Kidney epithelial cell (primary cell): ENCODE measurements around the gene GPX2. TPM values are rescaled to one million over a fixed set of nuclear protein-coding genes. Genes with fewer than 3 reads are reported as not detected.
A peak's percentile ranks its signal among the peaks of the same experiment; 100 is the strongest.

Source experiments
- DNase-seq: peaks from one replicate; pipeline ENCODE4 v3.0.0-alpha.2; 2010; ENCODE audit warnings: low read depth
- H3K27me3 ChIP-seq: 2 replicates; pipeline ENCODE4 v1.6.0; 2011; ENCODE audit warnings: low read length; ENCODE audit not compliant: control insufficient read depth, insufficient read depth
- H3K36me3 ChIP-seq: 2 replicates; pipeline ENCODE4 v1.5.1; 2011; ENCODE audit warnings: low read length; ENCODE audit not compliant: control insufficient read depth, insufficient read depth
- H3K4me3 ChIP-seq: 2 replicates; pipeline ENCODE4 v1.5.1; 2011; ENCODE audit warnings: low read depth, mild to moderate bottlenecking, control low read depth, low read length
- total RNA-seq: library from RNA; depleted of rRNA; stranded (reverse); fragments of >200 nt; gene quantifications from 2 replicates; pipeline ENCODE4 v1.2.3, GENCODE V29; 2015
- TF ChIP-seq, protein P1 (sequence below): IDR thresholded peaks from 2 replicates; pipeline ENCODE4 v1.5.1; 2011; ENCODE audit warnings: mild to moderate bottlenecking, moderate library complexity, low read length, control low read depth, inconsistent platforms; ENCODE audit not compliant: insufficient read depth, poor library complexity, severe bottlenecking

GPX2 gene
- total RNA-seq, 1 donor from 2014 or later: not detected

GRCh38 chr14:64968167-64968566, 25.6 kb upstream of the GPX2 start:
- no peak for DNase-seq
- TF ChIP-seq, protein P1, sequence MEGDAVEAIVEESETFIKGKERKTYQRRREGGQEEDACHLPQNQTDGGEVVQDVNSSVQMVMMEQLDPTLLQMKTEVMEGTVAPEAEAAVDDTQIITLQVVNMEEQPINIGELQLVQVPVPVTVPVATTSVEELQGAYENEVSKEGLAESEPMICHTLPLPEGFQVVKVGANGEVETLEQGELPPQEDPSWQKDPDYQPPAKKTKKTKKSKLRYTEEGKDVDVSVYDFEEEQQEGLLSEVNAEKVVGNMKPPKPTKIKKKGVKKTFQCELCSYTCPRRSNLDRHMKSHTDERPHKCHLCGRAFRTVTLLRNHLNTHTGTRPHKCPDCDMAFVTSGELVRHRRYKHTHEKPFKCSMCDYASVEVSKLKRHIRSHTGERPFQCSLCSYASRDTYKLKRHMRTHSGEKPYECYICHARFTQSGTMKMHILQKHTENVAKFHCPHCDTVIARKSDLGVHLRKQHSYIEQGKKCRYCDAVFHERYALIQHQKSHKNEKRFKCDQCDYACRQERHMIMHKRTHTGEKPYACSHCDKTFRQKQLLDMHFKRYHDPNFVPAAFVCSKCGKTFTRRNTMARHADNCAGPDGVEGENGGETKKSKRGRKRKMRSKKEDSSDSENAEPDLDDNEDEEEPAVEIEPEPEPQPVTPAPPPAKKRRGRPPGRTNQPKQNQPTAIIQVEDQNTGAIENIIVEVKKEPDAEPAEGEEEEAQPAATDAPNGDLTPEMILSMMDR: no peak
- H3K36me3 ChIP-seq: no peaks in the 10 kb centered on the region
- peaks cover 3% of the 10 kb centered on the region for H3K27me3 ChIP-seq
- H3K4me3 ChIP-seq: no peak overlapping the region

DNA sequence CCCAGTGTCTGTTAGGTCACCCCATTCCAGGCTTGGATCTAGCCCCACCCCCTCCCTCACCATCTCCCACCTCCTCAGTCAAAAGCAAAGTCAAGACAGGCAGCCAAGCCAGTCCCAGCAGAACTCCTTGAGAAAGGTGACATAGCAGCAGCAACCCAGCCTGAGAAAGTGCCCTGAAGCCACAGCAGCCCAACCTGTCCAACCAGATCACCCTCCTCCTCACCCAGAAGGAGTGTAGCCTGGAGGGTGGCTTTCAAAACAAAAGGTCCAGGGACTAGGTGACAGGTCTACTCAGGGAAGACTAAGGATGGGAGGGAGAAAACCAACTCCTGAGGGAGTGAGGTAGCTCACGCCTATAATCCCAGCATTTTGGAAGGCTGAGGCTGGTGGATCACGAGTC, 24.4 kb upstream of the GPX2 start:
- Histone ChIP-seq H3K4me3 (no peak overlapping the region), H3K36me3 (no peaks in the 10 kb centered on the region), H3K27me3 (no peaks in the 10 kb centered on the region)
- DNase-seq: no peak
- TF ChIP-seq, protein P1: no peak

DNA sequence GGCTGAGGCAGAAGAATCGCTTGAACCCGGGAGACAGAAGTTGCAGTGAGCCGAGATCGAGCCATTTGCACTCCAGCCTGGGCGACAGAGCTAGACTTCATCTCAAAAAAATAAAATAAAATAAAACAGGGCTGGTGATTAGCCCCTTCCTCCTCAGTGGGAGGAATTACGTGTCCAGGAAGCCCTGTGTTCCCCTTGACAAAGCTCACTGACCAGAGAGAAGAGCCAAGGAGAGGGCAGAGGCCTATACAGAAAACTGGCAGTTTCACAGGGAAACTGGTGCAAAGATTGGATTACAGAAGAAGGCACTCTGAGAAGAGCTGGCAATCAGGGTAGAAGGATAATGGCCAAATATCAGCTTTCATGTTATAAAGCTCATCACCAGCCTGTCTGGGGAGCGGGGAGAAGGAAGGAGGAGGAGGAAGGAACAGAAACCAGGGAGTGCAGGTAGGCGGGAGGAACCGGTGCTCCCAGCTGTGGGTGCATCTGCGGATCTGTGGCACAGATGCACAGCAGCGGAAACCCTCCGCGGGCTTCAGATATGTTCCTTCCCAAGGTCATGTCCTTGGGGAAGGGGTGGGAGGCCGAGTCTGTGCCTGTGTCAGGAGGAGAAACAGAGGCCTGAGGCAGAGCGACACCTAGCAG, 22.9 kb upstream of the GPX2 start:
- Histone ChIP-seq H3K27me3 (no peaks in the 10 kb centered on the region), H3K4me3 (no peak overlapping the region), H3K36me3 (no peaks in the 10 kb centered on the region)
- DNase-seq: no peak
- TF ChIP-seq, protein P1: no peak

DNA sequence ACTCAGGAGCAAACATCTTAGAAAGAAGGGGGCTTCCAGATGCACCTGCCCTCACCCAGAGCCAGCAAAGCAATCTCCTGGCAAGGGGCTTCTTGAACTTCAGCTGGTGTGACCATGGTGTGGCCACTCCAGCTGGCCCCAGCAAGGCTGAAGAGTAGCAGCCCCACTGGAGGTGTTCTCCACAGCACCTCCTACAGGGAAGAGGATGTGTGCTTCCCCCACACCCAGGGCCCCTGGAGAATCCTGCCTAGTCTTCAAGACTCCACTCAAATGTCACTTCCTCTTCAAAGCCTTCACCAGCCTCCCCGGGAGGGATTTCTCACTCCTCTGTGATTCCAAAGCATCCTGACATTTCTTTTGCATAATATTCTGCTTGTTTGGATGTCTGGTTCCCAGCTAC, 21.1 kb upstream of the GPX2 start:
- Histone ChIP-seq H3K36me3 (no peaks in the 10 kb centered on the region), H3K4me3 (no peak overlapping the region), H3K27me3 (no peaks in the 10 kb centered on the region)
- TF ChIP-seq, protein P1: no peak
- DNase-seq: no peak

DNA sequence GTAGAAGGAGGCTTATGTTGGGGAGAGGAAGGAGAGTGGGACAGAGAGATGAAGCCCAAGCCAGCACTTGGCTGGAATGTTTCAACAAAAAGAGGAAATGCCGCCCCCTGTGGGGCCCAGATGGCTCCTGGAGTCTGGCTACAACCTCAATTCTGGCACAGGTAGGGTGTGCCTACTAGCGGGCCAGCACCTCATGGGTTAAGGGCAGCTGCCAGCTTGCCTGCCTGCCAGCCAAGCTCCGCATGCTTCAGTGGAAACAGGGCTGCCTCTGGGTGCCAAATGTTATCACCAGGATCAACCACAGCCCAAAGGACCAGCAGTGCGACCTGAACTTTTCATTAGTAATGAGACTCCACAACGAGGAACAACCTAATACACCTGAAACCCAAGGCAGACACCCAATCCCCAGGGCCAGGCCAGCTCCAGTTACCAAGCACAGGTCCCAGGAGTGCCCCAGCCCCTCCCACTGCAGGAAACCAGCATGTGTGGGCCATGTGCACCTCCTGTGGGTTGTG, 18.3 kb upstream of the GPX2 start:
- H3K27me3 ChIP-seq: no peaks in the 10 kb centered on the region
- no peak for DNase-seq
- H3K4me3 ChIP-seq: no peak overlapping the region
- TF ChIP-seq, protein P1: peak; percentile 30
- no peaks in the 10 kb centered on the region for H3K36me3 ChIP-seq

DNA sequence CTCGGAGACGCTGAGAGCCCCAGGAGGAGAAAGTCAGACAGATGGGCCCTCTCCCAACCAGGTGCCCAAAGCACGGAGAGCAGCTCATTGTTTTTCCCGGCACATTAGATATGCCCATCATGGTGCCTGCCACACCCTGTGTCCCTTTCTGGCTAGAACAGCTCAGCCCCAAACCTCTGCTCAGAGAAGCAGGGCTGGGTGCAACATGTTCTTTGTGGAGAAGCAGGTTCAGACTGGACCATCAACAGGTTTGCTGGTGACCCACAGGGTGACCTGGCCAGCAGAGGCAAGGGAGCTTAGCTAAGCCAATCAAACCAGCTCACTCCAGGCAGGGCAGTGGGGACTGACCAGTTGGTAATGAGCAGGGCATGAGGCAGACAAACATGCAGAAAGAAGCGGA, 16.2 kb upstream of the GPX2 start:
- Histone ChIP-seq H3K4me3 (no peak overlapping the region), H3K27me3 (no peaks in the 10 kb centered on the region), H3K36me3 (no peaks in the 10 kb centered on the region)
- TF ChIP-seq, protein P1: no peak
- DNase-seq: no peak
